Tibial artery (tissue), 4 donors: ENCODE measurements around the gene ARRB1.

ENCODE experiments used
- DNase-seq, 2 donors: peaks; one replicate each; pipeline ENCODE4 v3.0.0-alpha.2; 2019
- H3K27ac ChIP-seq, 2 donors: fragments of 200-600 bp; sonication (generic) in 1 of 2; 1 replicate in 1 of 2; 2 replicates in 1 of 2; pipeline ENCODE4 v1.5.1; 2018 to 2019; ENCODE audit warnings: mild to moderate bottlenecking in 1 of 2
- H3K27me3 ChIP-seq, 2 donors: fragments of 200-600 bp; sonication (generic) in 1 of 2; one replicate each; pipeline versions ENCODE4 v1.5.1 to v1.6.0; 2016 to 2019
- H3K36me3 ChIP-seq, 3 donors: fragments of 200-600 bp; sonication (generic) in 2 of 3; one replicate each; pipeline ENCODE4 v1.5.1; 2016 to 2019; ENCODE audit warnings: mild to moderate bottlenecking in 2 of 3
- H3K4me1 ChIP-seq, 4 donors: fragments of 200-600 bp; sonication (generic) in 2 of 4; 1 replicate in 3 of 4; 2 replicates in 1 of 4; pipeline ENCODE4 v1.5.1; 2016 to 2019
- H3K4me3 ChIP-seq, 2 donors: fragments of 200-600 bp; sonication (generic) in 1 of 2; 1 replicate in 1 of 2; 2 replicates in 1 of 2; pipeline ENCODE4 v1.5.1; 2018 to 2019; ENCODE audit warnings: mild to moderate bottlenecking in 2 of 2
- H3K9me3 ChIP-seq, 3 donors: fragments of 200-600 bp; sonication (generic) in 1 of 3; one replicate each; pipeline ENCODE4 v1.5.1; 2016 to 2019
- CTCF ChIP-seq, 2 experiments: fragments of 200-600 bp in 1 of 2; fragments of 450-650 bp in 1 of 2; IDR thresholded peaks; one replicate each; pipeline ENCODE4 v1.5.1; 2017 to 2019; ENCODE audit warnings: antibody characterized with exemption in 2 of 2, mild to moderate bottlenecking in 1 of 2, moderate library complexity in 1 of 2
- intact Hi-C: fragments of 100-400 bp; cut with DNase I; formaldehyde crosslinking; loops from one replicate; pipeline ENCODE4 v1.15.0; 2023; ENCODE audit warnings: low total_unique reads

ARRB1 gene

GRCh38 chr11:75214843-75215242, 136.6 kb downstream of the ARRB1 start:
- H3K27me3 ChIP-seq = peaks cover 0 to 16% of the 10 kb centered on the region in 2 donors
- H3K4me1 ChIP-seq = no peaks in the 10 kb centered on the region
- no peak overlapping the region for H3K27ac ChIP-seq
- intact Hi-C loops = no loop called here
- H3K9me3 ChIP-seq = no peaks in the 10 kb centered on the region
- H3K4me3 ChIP-seq = no peak overlapping the region
- TF ChIP-seq CTCF (IDR thresholded peaks at IDR 0.05) = no peak
- no peaks in the 10 kb centered on the region for H3K36me3 ChIP-seq
- no peak for DNase-seq

GRCh38 chr11:75214411-75214821, 137.0 kb downstream of the ARRB1 start:
- DNase-seq = peak; percentile 69 to 73
- no peak overlapping the region for H3K27ac ChIP-seq
- no peaks in the 10 kb centered on the region for H3K36me3 ChIP-seq
- H3K4me3 ChIP-seq = no peak overlapping the region
- no peaks in the 10 kb centered on the region for H3K9me3 ChIP-seq
- intact Hi-C loops = no loop called here
- TF ChIP-seq CTCF (IDR thresholded peaks at IDR 0.05) = no peak
- H3K4me1 ChIP-seq = no peaks in the 10 kb centered on the region
- H3K27me3 ChIP-seq = peaks cover 0 to 16% of the 10 kb centered on the region in 2 donors
